ENCODE results near the gene SHISA4.
"Not testable (repeated sequence)": the region's sequence is repeated elsewhere in the genome, so short reads cannot be mapped to it uniquely, and the experiment has no call there.

SHISA4 gene

DNA sequence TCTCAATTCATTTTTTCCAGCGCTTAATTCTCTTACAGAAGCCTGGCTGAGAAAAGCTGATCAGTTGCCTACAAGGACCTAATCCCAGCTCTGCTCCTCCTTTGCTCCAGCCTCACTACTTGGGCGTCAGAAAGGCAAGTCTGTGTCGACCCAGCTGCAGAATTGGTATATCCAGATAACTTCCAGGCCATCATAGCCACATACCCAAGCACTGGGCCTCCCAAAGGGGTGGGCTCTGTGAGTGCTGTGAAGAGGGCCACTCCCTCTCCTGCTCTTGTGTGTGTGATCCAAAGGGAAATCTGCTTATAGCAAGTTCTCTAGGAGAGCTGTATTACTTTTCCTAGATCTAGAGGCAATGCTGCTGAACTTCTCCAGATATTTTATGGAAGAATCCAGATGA, 39.6 kb downstream of the SHISA4 start:
- DNase-seq (ENCODE audit: low read depth in 2 of 2) = no peak

- DNase-seq (ENCODE audit: low read depth in 2 of 2) = no peak
Measured at GRCh38 chr1:201930137-201930536, 41.4 kb downstream of the SHISA4 start.

GRCh38 chr1:201930803-201931202, 42.1 kb downstream of the SHISA4 start:
- no peak for DNase-seq (ENCODE audit: low read depth in 2 of 2)

- no peak for DNase-seq (ENCODE audit: low read depth in 2 of 2)
Measured at GRCh38 chr1:201933840-201934430, 45.2 kb downstream of the SHISA4 start.

DNA sequence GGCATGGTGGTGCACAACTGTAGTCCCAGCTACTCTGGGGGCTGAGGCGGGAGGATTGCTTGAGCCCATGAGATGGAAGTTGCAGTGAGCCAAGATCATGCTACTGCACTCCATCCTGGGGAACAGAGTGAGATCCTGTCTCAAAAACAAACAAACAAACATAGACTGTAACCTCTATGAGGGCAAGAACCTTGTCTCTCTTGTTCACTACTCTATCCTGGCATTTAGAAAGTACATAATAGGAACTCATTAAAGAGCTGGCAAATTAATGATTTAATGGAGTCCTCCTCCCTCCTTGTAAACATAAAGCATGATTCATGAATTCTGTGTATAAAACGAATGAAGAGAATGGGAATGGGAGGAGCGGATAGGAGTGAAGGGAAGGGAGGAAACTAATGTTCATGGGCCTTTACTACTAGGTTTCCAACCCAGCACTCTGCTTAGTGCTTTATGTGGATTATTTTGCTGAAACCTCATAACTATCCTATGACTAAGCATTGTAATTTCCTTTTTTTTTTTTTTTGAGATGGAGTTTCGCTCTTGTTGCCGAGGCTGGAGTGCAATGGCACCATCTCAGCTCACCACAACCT, 49.0 kb downstream of the SHISA4 start:
- no peak for DNase-seq (ENCODE audit: low read depth in 2 of 2)

- DNase-seq (ENCODE audit: low read depth in 2 of 2) = no peak
Measured at GRCh38 chr1:201938440-201939035, 49.8 kb downstream of the SHISA4 start.

- no peak for DNase-seq (ENCODE audit: low read depth in 2 of 2)
Measured at GRCh38 chr1:201939148-201939547, 50.5 kb downstream of the SHISA4 start.

GRCh38 chr1:201939574-201939973, 50.9 kb downstream of the SHISA4 start:
- DNase-seq (ENCODE audit: low read depth in 2 of 2) = no peak

DNA sequence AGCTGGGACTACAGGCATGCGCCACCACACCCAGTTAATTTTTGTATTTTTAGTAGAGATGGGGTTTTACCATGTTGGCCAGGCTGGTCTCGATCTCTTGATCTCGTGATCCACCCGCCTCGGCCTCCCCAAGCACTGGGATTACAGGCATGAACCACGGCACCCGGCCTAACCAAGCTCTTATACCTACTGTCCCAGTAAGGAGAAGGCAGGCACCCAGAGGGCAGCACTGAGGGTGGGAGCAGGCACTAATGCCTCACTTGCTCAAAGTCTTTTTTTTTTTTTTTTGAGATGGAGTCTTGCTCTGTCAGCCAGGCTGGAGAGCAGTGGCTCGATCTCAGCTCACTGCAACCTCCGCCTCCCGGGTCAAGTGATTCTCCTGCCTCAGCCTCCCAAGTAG, 51.6 kb downstream of the SHISA4 start:
- not testable (repeated sequence) for DNase-seq (ENCODE audit: low read depth in 2 of 2)

GRCh38 chr1:201941420-201942128, 52.9 kb downstream of the SHISA4 start:
- no peak for DNase-seq (ENCODE audit: low read depth in 2 of 2)

DNA sequence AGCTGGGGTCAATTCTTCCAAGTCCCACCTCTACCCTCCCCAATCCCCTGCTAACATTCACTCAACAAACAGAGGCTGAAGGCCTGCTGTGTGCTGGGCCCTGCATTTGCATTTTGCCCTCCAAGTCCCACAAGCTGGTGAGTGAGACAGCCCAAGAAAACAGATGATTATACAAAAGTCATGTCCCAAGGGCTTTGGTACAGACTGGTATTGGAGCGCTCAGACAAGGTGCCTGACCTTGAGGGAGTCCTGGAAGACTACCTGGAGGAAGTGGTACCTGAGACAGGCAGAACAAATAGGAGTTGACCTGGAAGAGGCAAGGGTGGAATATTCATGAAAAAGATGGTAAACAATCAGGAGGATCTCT, 53.4 kb downstream of the SHISA4 start:
- DNase-seq (ENCODE audit: low read depth in 2 of 2) = no peak

All from stimulated activated CD8-positive, alpha-beta memory T cell treated with anti-CD3 and anti-CD28 coated beads, Interleukin-15, amount 100 ng/mL, for 48 hours (primary cell).